ENCODE measurements around the gene THAP7. TPM values are rescaled to one million over a fixed set of nuclear protein-coding genes. Genes with fewer than 3 reads are reported as not detected.

THAP7 gene
- total and polyA plus RNA-seq, 2 of the 13 experiments (the other 11 are each of a cell fraction or from before 2014, with no cell fraction given): 13.0 to 25.5 TPM

DNA sequence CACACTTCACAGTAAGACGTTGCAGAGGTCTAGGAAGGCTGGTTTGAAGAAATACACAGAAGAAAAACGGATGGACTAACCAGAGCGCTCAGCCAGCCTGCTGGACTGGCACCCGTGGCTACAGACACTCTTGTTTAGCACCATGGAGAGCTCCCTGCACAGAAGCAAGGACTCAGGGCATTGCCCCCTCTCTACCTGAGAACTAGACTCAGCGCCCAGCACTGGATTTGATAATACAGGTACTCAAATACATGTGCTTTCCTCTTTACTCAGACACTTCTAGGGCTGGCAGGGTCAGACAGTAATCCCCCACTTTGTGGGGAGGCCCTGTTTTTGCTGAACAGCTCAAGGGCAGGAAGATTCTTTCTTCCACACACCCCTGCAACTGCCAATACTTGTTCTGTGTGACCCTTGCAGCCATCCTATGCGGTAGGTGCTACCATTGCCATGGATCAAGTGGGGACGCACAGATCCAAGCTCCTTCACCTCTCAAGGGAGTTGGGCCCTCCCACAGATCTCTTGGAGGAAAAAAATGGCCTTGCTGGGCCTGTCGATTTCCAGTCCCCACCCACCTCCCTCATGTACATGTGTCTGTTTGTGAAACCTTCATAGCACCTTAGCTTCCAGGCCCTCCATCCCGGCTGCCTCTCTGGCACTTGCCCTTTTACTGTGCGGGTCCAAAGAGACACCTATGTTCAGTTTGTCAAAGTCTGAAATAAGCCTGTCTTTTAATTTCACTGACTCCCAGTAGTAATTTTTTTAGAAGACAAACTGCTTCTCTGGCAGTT is 7.9 kb upstream of the THAP7 start (continued):
- no peak for TF ChIP-seq ZNF850 (CRISPR knock-in tag; conservative IDR thresholded peaks at IDR 0.05)
- TF ChIP-seq, protein P1, sequence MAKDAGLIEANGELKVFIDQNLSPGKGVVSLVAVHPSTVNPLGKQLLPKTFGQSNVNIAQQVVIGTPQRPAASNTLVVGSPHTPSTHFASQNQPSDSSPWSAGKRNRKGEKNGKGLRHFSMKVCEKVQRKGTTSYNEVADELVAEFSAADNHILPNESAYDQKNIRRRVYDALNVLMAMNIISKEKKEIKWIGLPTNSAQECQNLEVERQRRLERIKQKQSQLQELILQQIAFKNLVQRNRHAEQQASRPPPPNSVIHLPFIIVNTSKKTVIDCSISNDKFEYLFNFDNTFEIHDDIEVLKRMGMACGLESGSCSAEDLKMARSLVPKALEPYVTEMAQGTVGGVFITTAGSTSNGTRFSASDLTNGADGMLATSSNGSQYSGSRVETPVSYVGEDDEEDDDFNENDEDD (CRISPR knock-in tag; IDR thresholded peaks at IDR 0.05; ENCODE audit: borderline replicate concordance): no peak
- TF ChIP-seq ETV5 (CRISPR knock-in tag; IDR thresholded peaks at IDR 0.05; ENCODE audit: borderline replicate concordance): peak; percentile 50; the same call in 1 of the 2 replicates
- no peak for TF ChIP-seq NFYB (CRISPR knock-in tag; IDR thresholded peaks at IDR 0.05)
- TF ChIP-seq ZNF781 (CRISPR knock-in tag; IDR thresholded peaks at IDR 0.05; ENCODE audit: borderline replicate concordance, not compliant biosample characterization): peak; percentile 53
- TF ChIP-seq, protein P2, sequence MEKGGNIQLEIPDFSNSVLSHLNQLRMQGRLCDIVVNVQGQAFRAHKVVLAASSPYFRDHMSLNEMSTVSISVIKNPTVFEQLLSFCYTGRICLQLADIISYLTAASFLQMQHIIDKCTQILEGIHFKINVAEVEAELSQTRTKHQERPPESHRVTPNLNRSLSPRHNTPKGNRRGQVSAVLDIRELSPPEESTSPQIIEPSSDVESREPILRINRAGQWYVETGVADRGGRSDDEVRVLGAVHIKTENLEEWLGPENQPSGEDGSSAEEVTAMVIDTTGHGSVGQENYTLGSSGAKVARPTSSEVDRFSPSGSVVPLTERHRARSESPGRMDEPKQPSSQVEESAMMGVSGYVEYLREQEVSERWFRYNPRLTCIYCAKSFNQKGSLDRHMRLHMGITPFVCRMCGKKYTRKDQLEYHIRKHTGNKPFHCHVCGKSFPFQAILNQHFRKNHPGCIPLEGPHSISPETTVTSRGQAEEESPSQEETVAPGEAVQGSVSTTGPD (CRISPR knock-in tag; IDR thresholded peaks at IDR 0.05): no peak
- peak; percentile 58; the same call in 1 of the 2 replicates for TF ChIP-seq FOXA3 (CRISPR knock-in tag; IDR thresholded peaks at IDR 0.05)
- no peak for TF ChIP-seq CHD2 (IDR thresholded peaks at IDR 0.05; ENCODE audit: low read depth, low read length)
- TF ChIP-seq ZBTB42 (CRISPR knock-in tag; IDR thresholded peaks at IDR 0.05): no peak
- no peak for TF ChIP-seq RBM22 (optimal IDR thresholded peaks at IDR 0.05; ENCODE audit: low read length)
- TF ChIP-seq RFXANK (CRISPR knock-in tag; IDR thresholded peaks at IDR 0.05): no peak
- TF ChIP-seq, protein P3, sequence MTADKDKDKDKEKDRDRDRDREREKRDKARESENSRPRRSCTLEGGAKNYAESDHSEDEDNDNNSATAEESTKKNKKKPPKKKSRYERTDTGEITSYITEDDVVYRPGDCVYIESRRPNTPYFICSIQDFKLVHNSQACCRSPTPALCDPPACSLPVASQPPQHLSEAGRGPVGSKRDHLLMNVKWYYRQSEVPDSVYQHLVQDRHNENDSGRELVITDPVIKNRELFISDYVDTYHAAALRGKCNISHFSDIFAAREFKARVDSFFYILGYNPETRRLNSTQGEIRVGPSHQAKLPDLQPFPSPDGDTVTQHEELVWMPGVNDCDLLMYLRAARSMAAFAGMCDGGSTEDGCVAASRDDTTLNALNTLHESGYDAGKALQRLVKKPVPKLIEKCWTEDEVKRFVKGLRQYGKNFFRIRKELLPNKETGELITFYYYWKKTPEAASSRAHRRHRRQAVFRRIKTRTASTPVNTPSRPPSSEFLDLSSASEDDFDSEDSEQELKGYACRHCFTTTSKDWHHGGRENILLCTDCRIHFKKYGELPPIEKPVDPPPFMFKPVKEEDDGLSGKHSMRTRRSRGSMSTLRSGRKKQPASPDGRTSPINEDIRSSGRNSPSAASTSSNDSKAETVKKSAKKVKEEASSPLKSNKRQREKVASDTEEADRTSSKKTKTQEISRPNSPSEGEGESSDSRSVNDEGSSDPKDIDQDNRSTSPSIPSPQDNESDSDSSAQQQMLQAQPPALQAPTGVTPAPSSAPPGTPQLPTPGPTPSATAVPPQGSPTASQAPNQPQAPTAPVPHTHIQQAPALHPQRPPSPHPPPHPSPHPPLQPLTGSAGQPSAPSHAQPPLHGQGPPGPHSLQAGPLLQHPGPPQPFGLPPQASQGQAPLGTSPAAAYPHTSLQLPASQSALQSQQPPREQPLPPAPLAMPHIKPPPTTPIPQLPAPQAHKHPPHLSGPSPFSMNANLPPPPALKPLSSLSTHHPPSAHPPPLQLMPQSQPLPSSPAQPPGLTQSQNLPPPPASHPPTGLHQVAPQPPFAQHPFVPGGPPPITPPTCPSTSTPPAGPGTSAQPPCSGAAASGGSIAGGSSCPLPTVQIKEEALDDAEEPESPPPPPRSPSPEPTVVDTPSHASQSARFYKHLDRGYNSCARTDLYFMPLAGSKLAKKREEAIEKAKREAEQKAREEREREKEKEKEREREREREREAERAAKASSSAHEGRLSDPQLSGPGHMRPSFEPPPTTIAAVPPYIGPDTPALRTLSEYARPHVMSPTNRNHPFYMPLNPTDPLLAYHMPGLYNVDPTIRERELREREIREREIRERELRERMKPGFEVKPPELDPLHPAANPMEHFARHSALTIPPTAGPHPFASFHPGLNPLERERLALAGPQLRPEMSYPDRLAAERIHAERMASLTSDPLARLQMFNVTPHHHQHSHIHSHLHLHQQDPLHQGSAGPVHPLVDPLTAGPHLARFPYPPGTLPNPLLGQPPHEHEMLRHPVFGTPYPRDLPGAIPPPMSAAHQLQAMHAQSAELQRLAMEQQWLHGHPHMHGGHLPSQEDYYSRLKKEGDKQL (CRISPR knock-in tag; IDR thresholded peaks at IDR 0.05; ENCODE audit: low read depth): no peak
- no peak for TF ChIP-seq ZNF143 (CRISPR knock-in tag; IDR thresholded peaks at IDR 0.05)
- TF ChIP-seq ZNF33A (CRISPR knock-in tag; IDR thresholded peaks at IDR 0.05; ENCODE audit: borderline replicate concordance): no peak
- no peak for TF ChIP-seq JUNB (CRISPR knock-in tag; IDR thresholded peaks at IDR 0.05; ENCODE audit: borderline replicate concordance)
- 0 out of 2 replicates have a peak, but pooled peaks have one; percentile 27 for TF ChIP-seq ZNF777 (CRISPR knock-in tag; IDR thresholded peaks at IDR 0.05)
- TF ChIP-seq SMAD9 (CRISPR knock-in tag; IDR thresholded peaks at IDR 0.05): no peak
- TF ChIP-seq EHMT2 (IDR thresholded peaks at IDR 0.05; ENCODE audit: borderline replicate concordance, low read depth, low read length): peak; percentile 82
- TF ChIP-seq KDM2A (CRISPR knock-in tag; IDR thresholded peaks at IDR 0.05; ENCODE audit: borderline replicate concordance, low read depth): peak; percentile 60; the same call in 1 of the 2 replicates
- no peak for TF ChIP-seq ZNF569 (CRISPR knock-in tag; IDR thresholded peaks at IDR 0.05; ENCODE audit: borderline replicate concordance)
- TF ChIP-seq, protein P4, sequence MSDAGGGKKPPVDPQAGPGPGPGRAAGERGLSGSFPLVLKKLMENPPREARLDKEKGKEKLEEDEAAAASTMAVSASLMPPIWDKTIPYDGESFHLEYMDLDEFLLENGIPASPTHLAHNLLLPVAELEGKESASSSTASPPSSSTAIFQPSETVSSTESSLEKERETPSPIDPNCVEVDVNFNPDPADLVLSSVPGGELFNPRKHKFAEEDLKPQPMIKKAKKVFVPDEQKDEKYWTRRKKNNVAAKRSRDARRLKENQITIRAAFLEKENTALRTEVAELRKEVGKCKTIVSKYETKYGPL (CRISPR knock-in tag; IDR thresholded peaks at IDR 0.05): peak; percentile 31; the same call in 1 of the 2 replicates
